ENCODE measurements around the gene MMP2. TPM values are rescaled to one million over a fixed set of nuclear protein-coding genes. Genes with fewer than 3 reads are reported as not detected.

MMP2 gene
- total RNA-seq, 3 donors from 2014 or later: 30.1 to 193 (median 153) TPM

DNA sequence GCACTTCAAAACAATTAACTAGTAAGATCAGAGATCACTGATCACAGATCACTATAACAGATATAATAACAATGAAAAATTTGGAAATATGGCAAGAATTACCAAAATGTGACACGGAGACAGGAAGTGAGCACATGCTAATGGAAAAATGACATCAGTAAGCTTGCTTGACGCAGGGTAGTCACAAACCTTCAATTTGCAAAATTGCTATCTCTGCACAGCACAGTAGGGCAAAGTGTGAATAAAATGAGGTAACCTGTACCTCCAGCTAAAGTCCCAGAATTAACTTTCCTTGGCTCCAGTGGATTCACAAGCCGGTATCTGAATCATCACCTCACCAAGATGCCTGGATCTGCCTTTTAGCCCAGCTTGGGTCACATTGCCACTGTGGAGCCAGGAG lies 4.2 kb upstream of the MMP2 start:
- ATAC-seq (no peak), DNase-seq (no peak)
- H3K9me3 ChIP-seq: no peaks in the 10 kb centered on the region
- no peaks in the 10 kb centered on the region for H3K4me1 ChIP-seq (ENCODE audit: low read depth)
- TF ChIP-seq CTCF (IDR thresholded peaks at IDR 0.05): no peak
- intact Hi-C loops (cut with DNase I, micrococcal nuclease): no loop called here
- no peak overlapping the region for H3K4me3 ChIP-seq
- H3K36me3 ChIP-seq (ENCODE audit: low read depth): no peaks in the 10 kb centered on the region

- Histone ChIP-seq H3K36me3 (ENCODE audit: low read depth) (no peaks in the 10 kb centered on the region), H3K4me1 (ENCODE audit: low read depth) (no peaks in the 10 kb centered on the region), H3K4me3 (no peak overlapping the region), H3K9me3 (no peaks in the 10 kb centered on the region)
- no peak for TF ChIP-seq CTCF (IDR thresholded peaks at IDR 0.05)
- intact Hi-C loops (cut with DNase I, micrococcal nuclease): no loop called here
- no peak for DNase-seq
- no peak for ATAC-seq
Measured at GRCh38 chr16:55475919-55476318, 3.1 kb upstream of the MMP2 start.

GRCh38 chr16:55476625-55477533 lies 2.1 kb upstream of the MMP2 start:
- DNase-seq (no peak), ATAC-seq (no peak)
- intact Hi-C loops (cut with DNase I, micrococcal nuclease): no loop called here

GRCh38 chr16:55477736-55478135 lies 1.3 kb upstream of the MMP2 start:
- H3K4me3 ChIP-seq: no peak overlapping the region
- no peaks in the 10 kb centered on the region for H3K4me1 ChIP-seq (ENCODE audit: low read depth)

More at GRCh38 chr16:55476625-55477533, 2.1 kb upstream of the MMP2 start:
- no peak for TF ChIP-seq CTCF (IDR thresholded peaks at IDR 0.05)
- no peaks in the 10 kb centered on the region for H3K36me3 ChIP-seq (ENCODE audit: low read depth)
- no peak overlapping the region for H3K4me3 ChIP-seq
- H3K9me3 ChIP-seq: no peaks in the 10 kb centered on the region
- no peaks in the 10 kb centered on the region for H3K4me1 ChIP-seq (ENCODE audit: low read depth)

GRCh38 chr16:55479430-55480140 lies 587 bp downstream of the MMP2 start:
- no peak for TF ChIP-seq CTCF (IDR thresholded peaks at IDR 0.05)
- intact Hi-C loops (cut with DNase I, micrococcal nuclease): no loop called here
- Histone ChIP-seq H3K36me3 (ENCODE audit: low read depth) (no peaks in the 10 kb centered on the region), H3K4me1 (ENCODE audit: low read depth) (no peaks in the 10 kb centered on the region), H3K4me3 (no peak overlapping the region), H3K9me3 (no peaks in the 10 kb centered on the region)
- ATAC-seq (no peak), DNase-seq (no peak)

More at GRCh38 chr16:55477736-55478135, 1.3 kb upstream of the MMP2 start:
- intact Hi-C loops (cut with DNase I, micrococcal nuclease): no loop called here
- ATAC-seq (no peak), DNase-seq (no peak)
- Histone ChIP-seq H3K9me3 (no peaks in the 10 kb centered on the region), H3K36me3 (ENCODE audit: low read depth) (no peaks in the 10 kb centered on the region)
- no peak for TF ChIP-seq CTCF (IDR thresholded peaks at IDR 0.05)
